ENCODE measurements around the gene MEX3A. TPM values are rescaled to one million over a fixed set of nuclear protein-coding genes. Genes with fewer than 3 reads are reported as not detected.
"Not testable (repeated sequence)": the region's sequence is repeated elsewhere in the genome, so short reads cannot be mapped to it uniquely, and the experiment has no call there.

The MEX3A gene
- total and polyA plus RNA-seq, 7 donors = 0.23 to 1.5 (median 0.33) TPM

DNA sequence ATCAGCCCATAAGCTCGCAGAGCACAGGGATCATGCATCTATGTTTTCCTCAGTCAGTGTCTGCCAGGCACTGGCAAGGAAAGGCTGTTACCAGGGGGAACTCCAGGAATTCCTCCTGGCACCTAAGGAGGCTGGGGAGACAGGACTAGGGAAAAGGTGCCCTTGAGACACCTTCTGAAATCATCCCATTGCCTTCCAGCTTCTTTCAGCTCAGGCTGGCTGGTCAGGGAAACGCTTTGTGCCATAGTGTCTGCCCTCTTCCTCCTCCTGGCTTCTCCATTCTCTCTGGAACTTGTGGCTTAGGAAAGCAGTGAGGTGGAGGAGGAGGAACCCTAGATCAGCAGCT, 46.0 kb upstream of the MEX3A start:
- intact Hi-C loops (cut with DNase I) = no loop called here
- no peaks in the 10 kb centered on the region for H3K9me3 ChIP-seq
- H3K27ac ChIP-seq = peak overlapping the region; percentile 95 to 100 (median 98)
- no peaks in the 10 kb centered on the region for H3K27me3 ChIP-seq
- H3K4me1 ChIP-seq = peaks cover 4 to 81% (median 79%) of the 10 kb centered on the region in 4 donors
- peaks cover 14 to 30% (median 25%) of the 10 kb centered on the region in 4 donors for H3K36me3 ChIP-seq
- no peak for TF ChIP-seq POLR2A (IDR thresholded peaks at IDR 0.05)
- no peak for TF ChIP-seq POLR2AphosphoS5 (IDR thresholded peaks at IDR 0.05)
- no peak for TF ChIP-seq EP300 (IDR thresholded peaks at IDR 0.05)
- TF ChIP-seq, protein P1, sequence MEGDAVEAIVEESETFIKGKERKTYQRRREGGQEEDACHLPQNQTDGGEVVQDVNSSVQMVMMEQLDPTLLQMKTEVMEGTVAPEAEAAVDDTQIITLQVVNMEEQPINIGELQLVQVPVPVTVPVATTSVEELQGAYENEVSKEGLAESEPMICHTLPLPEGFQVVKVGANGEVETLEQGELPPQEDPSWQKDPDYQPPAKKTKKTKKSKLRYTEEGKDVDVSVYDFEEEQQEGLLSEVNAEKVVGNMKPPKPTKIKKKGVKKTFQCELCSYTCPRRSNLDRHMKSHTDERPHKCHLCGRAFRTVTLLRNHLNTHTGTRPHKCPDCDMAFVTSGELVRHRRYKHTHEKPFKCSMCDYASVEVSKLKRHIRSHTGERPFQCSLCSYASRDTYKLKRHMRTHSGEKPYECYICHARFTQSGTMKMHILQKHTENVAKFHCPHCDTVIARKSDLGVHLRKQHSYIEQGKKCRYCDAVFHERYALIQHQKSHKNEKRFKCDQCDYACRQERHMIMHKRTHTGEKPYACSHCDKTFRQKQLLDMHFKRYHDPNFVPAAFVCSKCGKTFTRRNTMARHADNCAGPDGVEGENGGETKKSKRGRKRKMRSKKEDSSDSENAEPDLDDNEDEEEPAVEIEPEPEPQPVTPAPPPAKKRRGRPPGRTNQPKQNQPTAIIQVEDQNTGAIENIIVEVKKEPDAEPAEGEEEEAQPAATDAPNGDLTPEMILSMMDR (IDR thresholded peaks at IDR 0.05) = no peak
- peak overlapping the region in 2 of 4 donors; percentile 22 to 24 for H3K4me3 ChIP-seq
- WGBS, 2 donors = 64 to 74% methylated on average over 2 of the region's 2 CpGs
- no peak for DNase-seq

- intact Hi-C loops (cut with DNase I) = no loop called here
- H3K4me1 ChIP-seq = peaks cover 4 to 95% (median 93%) of the 10 kb centered on the region in 4 donors
These were observed 44.6 kb upstream of the MEX3A start for GRCh38 chr1:156126630-156127534.

DNA sequence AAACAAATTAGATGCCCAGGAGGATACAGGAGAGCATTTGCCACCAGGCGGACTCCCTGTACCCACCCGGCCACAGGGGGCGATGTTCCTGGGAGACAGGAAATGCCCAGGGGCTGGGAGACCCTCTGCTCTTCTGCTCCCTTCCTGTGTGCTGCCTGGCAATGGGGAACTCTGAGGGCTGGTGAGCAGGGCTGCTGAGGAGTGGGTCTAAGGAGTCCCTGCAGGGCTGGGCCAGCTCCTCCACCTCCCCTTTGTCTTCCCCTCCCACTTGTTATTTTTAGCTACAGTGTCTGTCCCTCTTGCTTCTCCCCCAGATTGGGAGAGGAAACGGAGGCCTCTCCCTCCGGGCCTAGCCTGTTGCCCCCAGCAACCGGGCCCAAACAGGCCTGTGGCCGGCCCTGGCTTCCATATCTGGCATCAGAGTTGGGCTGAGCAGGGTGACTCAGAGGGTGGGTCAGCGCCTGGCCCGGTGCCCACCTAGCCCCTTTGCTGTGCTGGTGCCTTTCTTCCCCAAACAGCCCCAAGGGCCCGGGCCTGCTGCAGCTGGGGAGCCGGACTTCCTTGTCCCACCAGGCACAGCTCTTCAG, 43.9 kb upstream of the MEX3A start:
- peak; percentile 96 for DNase-seq
- peak overlapping the region in 2 of 4 donors; percentile 15 to 31 for H3K4me3 ChIP-seq
- H3K27me3 ChIP-seq = no peaks in the 10 kb centered on the region
- H3K4me1 ChIP-seq = peaks cover 4 to 100% (median 99%) of the 10 kb centered on the region in 4 donors
- H3K36me3 ChIP-seq = peaks cover 7 to 8% (median 7%) of the 10 kb centered on the region in 4 donors
- H3K27ac ChIP-seq = peak overlapping the region; percentile 95 to 100 (median 98)
- 24 to 31% methylated on average over 11 of the region's 11 CpGs for WGBS, 2 donors
- TF ChIP-seq EP300 (IDR thresholded peaks at IDR 0.05) = peak in 2 of 4 donors; percentile 11 to 33
- TF ChIP-seq, protein P1 (IDR thresholded peaks at IDR 0.05) = peak in 3 of 4 experiments; percentile 25 to 48 (median 36)
- peak in 3 of 4 donors; percentile 29 to 81 (median 61) for TF ChIP-seq POLR2AphosphoS5 (IDR thresholded peaks at IDR 0.05)
- TF ChIP-seq POLR2A (IDR thresholded peaks at IDR 0.05) = no peak
- intact Hi-C loops (cut with DNase I) = no loop called here
- H3K9me3 ChIP-seq = no peaks in the 10 kb centered on the region

More at GRCh38 chr1:156126630-156127534, 44.6 kb upstream of the MEX3A start:
- Histone ChIP-seq H3K27me3 (no peaks in the 10 kb centered on the region), H3K27ac (peak overlapping the region; percentile 95 to 100 (median 98)), H3K36me3 (peaks cover 13 to 16% (median 15%) of the 10 kb centered on the region in 4 donors), H3K4me3 (peak overlapping the region in 2 of 4 donors; percentile 15 to 31), H3K9me3 (no peaks in the 10 kb centered on the region)
- peak; percentile 84 for DNase-seq
- WGBS, 2 donors = 29 to 33% methylated on average over 15 of the region's 15 CpGs
- TF ChIP-seq POLR2AphosphoS5 (IDR thresholded peaks at IDR 0.05) = peak in 1 of 4 donors; percentile 59
- TF ChIP-seq EP300 (IDR thresholded peaks at IDR 0.05) = no peak

DNA sequence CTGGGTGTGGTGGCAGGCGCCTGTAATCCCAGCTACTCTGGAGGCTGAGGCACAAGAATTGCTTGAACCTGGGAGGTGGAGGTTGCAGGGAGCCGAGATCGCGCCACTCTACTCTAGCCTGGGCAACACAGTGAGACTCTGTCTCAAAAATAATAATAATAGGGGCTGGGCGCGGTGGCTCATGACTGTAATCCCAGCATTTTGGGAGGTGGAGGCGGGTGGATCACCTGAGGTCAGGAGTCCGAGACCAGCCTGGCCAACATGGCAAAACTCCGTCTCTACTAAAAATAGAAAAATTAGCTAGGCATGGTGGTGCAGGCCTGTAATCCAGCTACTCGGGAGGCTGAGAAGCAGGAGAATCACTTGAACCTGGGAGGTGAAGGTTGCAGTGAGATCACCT, 43.3 kb upstream of the MEX3A start:
- Histone ChIP-seq H3K27ac (peak overlapping the region; percentile 95 to 100 (median 98)), H3K4me1 (peaks cover 4 to 100% (median 100%) of the 10 kb centered on the region in 4 donors), H3K4me3 (peak overlapping the region in 2 of 4 donors; percentile 15 to 31)
- H3K36me3 ChIP-seq; DNase-seq; H3K27me3 ChIP-seq; intact Hi-C loops (cut with DNase I); H3K9me3 ChIP-seq: not testable (repeated sequence)
- 87 to 92% methylated on average over 10 of the region's 10 CpGs for WGBS, 2 donors

DNA sequence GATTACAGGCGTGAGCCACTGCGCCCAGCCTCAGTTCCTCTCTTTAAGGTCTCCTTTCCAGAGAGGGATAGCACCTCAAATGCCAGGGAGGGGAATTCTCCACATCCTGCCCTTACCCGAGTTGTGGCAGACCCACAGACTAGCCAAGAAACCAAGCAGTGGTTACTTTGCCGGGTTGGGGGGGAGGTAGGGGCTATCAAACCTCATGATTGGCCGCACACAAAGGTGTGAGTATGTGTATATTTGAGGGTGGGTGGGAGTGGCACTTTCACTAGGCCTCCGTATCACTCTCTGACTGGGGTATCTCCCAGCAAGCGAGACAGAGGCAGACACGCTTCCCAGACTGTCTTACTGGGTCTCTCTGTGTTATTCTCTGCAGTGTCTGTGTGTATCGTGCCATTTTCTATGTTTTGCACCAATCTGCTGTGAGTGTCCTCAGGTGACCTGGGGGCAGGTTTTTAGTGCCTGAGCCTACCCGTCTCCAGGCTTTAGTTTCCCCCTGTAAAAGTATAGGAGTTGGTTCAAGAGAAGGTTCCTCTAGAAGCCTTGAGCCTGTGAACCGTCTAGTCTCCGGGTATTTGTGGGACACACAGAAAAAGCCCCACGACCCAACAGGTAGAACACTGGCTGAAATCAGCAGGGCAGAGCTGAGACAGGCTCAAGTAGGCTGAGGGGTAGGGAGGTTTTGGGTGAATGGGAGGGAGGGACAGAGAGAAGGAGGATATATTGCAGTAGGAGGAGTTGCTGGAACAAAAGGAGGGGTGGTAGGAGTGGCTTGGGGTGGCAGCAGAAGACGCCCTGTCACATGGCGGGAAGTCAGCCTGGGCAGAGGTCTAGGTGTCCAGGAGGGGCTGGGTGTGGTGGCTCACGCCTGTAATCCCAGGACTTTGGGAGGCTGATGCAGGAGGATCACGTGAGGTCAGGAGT, 42.6 kb upstream of the MEX3A start:
- no peak for DNase-seq
- TF ChIP-seq EP300 (IDR thresholded peaks at IDR 0.05) = no peak
- peak; percentile 50 to 84 (median 71) for TF ChIP-seq POLR2AphosphoS5 (IDR thresholded peaks at IDR 0.05)
- TF ChIP-seq, protein P1 (IDR thresholded peaks at IDR 0.05) = no peak
- TF ChIP-seq POLR2A (IDR thresholded peaks at IDR 0.05) = peak; percentile 6 to 56
- H3K27ac ChIP-seq = peak overlapping the region; percentile 95 to 100 (median 98)
- intact Hi-C loops (cut with DNase I) = loop anchor here (5.0 kb wide), 1 partner anchor 332 kb away; no protein-coding TSS in a partner anchor
- H3K9me3 ChIP-seq = no peaks in the 10 kb centered on the region
- H3K4me3 ChIP-seq = peak overlapping the region in 2 of 4 donors; percentile 19 to 31
- 32 to 61% methylated on average over 17 of the region's 17 CpGs for WGBS, 2 donors
- H3K27me3 ChIP-seq = no peaks in the 10 kb centered on the region
- no peaks in the 10 kb centered on the region for H3K36me3 ChIP-seq
- peaks cover 4 to 100% (median 100%) of the 10 kb centered on the region in 4 donors for H3K4me1 ChIP-seq

Measured in sigmoid colon (tissue), 7 donors.